Retina (tissue), 1 donor: ENCODE measurements around the gene ZNF442.
"Not testable (repeated sequence)": the region's sequence is repeated elsewhere in the genome, so short reads cannot be mapped to it uniquely, and the experiment has no call there.

Experiments used
- DNase-seq: peaks from one replicate; pipeline ENCODE4 v3.0.0-alpha.2; 2016

Gene ZNF442

GRCh38 chr19:12365236-12366162, at the start of gene ZNF442:
Gene ZNF442 (minus strand): TSS chr19:12365683. CDS start chr19:12363631, 2,052 bp downstream.
- peak; percentile 97 for DNase-seq

GRCh38 chr19:12411893-12412292, 46.4 kb upstream of the ZNF442 start:
- DNase-seq, result no peak

GRCh38 chr19:12400633-12401502, 35.4 kb upstream of the ZNF442 start, which contains the start of gene ZNF799:
Gene ZNF799 (minus strand): TSS chr19:12401271. CDS start chr19:12401070, 201 bp downstream.
- peak; percentile 97 for DNase-seq

GRCh38 chr19:12399901-12400632, 34.6 kb upstream of the ZNF442 start:
- peak; percentile 39 for DNase-seq

GRCh38 chr19:12391148-12391547, 25.7 kb upstream of the ZNF442 start:
- not testable (repeated sequence) for DNase-seq

- DNase-seq, result not testable (repeated sequence)
Measured at GRCh38 chr19:12386365-12386764, 20.9 kb upstream of the ZNF442 start.

- DNase-seq, result no peak
Measured at GRCh38 chr19:12380444-12380737, 14.9 kb upstream of the ZNF442 start.

GRCh38 chr19:12379732-12380443, 14.4 kb upstream of the ZNF442 start:
- no peak for DNase-seq

GRCh38 chr19:12374026-12374425, 8.5 kb upstream of the ZNF442 start:
- DNase-seq, result no peak

GRCh38 chr19:12364391-12365235, 870 bp downstream of the ZNF442 start:
- no peak for DNase-seq

- DNase-seq, result not testable (repeated sequence)
Measured at GRCh38 chr19:12362236-12362635, 3.2 kb downstream of the ZNF442 start.

GRCh38 chr19:12353375-12353774, 12.1 kb downstream of the ZNF442 start:
- no peak for DNase-seq

GRCh38 chr19:12350890-12351197, 14.6 kb downstream of the ZNF442 start:
- DNase-seq, result no peak

- no peak for DNase-seq
Measured at GRCh38 chr19:12350185-12350889, 15.1 kb downstream of the ZNF442 start.

GRCh38 chr19:12346896-12347295, 18.6 kb downstream of the ZNF442 start:
- DNase-seq, result no peak

- no peak for DNase-seq
Measured at GRCh38 chr19:12345197-12345596, 20.3 kb downstream of the ZNF442 start.

GRCh38 chr19:12333162-12334159, 32.0 kb downstream of the ZNF442 start, which contains the start of gene ZNF563:
Gene ZNF563 (minus strand): TSS chr19:12333633. CDS start chr19:12333482, 151 bp downstream.
- peak; percentile 97 for DNase-seq

GRCh38 chr19:12331211-12331941, 34.1 kb downstream of the ZNF442 start:
- DNase-seq, result peak; percentile 11

- no peak for DNase-seq
Measured at GRCh38 chr19:12330340-12330739, 35.1 kb downstream of the ZNF442 start.
